Liver (tissue), 9 donors: Measurements from ENCODE around the gene UNC13B. TPM values are rescaled to one million over a fixed set of nuclear protein-coding genes. Genes with fewer than 3 reads are reported as not detected.

Experiments
- DNase-seq: peaks from one replicate; pipeline ENCODE4 v3.0.0-alpha.2; 2017; ENCODE audit warnings: low spot score
- H3K27ac ChIP-seq, 2 donors: one replicate each; pipeline ENCODE4 v1.7.0; 2013; ENCODE audit warnings: inconsistent platforms in 2 of 2, low read length in 2 of 2, control low read depth in 1 of 2, low read depth in 1 of 2, mild to moderate bottlenecking in 1 of 2
- H3K27me3 ChIP-seq, 4 donors: one replicate each; pipeline versions ENCODE4 v1.6.1 to v1.7.0; 2013; ENCODE audit warnings: low read length in 3 of 4, inconsistent platforms in 1 of 4, mild to moderate bottlenecking in 1 of 4, moderate library complexity in 1 of 4; ENCODE audit not compliant: control insufficient read depth in 4 of 4, insufficient read depth in 4 of 4
- H3K36me3 ChIP-seq, 4 donors: one replicate each; pipeline versions ENCODE4 v1.6.1 to v1.7.0; 2013; ENCODE audit warnings: low read length in 3 of 4, mild to moderate bottlenecking in 3 of 4, low read depth in 1 of 4, moderate library complexity in 1 of 4; ENCODE audit not compliant: control insufficient read depth in 4 of 4, insufficient read depth in 3 of 4
- H3K4me1 ChIP-seq, 4 donors: one replicate each; pipeline versions ENCODE4 v1.6.1 to v1.7.0; 2013; ENCODE audit warnings: low read length in 3 of 4, mild to moderate bottlenecking in 3 of 4, moderate library complexity in 1 of 4; ENCODE audit not compliant: control insufficient read depth in 4 of 4, insufficient read depth in 4 of 4
- H3K4me3 ChIP-seq, 3 donors: one replicate each; pipeline versions ENCODE4 v1.6.1 to v1.7.0; 2013; ENCODE audit warnings: low read length in 3 of 3, control low read depth in 1 of 3, low read depth in 1 of 3, mild to moderate bottlenecking in 1 of 3
- H3K9ac ChIP-seq, 2 donors: one replicate each; pipeline ENCODE4 v1.7.0; 2013; ENCODE audit warnings: low read length in 2 of 2, mild to moderate bottlenecking in 2 of 2, moderate library complexity in 2 of 2, control low read depth in 1 of 2, low read depth in 1 of 2
- H3K9me3 ChIP-seq, 4 donors: one replicate each; pipeline versions ENCODE4 v1.6.1 to v1.7.0; 2013; ENCODE audit warnings: low read length in 3 of 4; ENCODE audit not compliant: control insufficient read depth in 4 of 4
- ATF3 ChIP-seq: IDR thresholded peaks from 2 replicates; pipeline ENCODE4 v1.6.1; 2016; ENCODE audit warnings: antibody characterized with exemption
- EGR1 ChIP-seq, 2 donors: IDR thresholded peaks; 2 replicates each; pipeline ENCODE4 v1.6.1; 2016 to 2018; ENCODE audit warnings: antibody characterized with exemption in 2 of 2, low read depth in 2 of 2
- FOXA1 ChIP-seq: IDR thresholded peaks from 2 replicates; pipeline ENCODE4 v1.6.1; 2016; ENCODE audit warnings: antibody characterized with exemption
- FOXA2 ChIP-seq: IDR thresholded peaks from 2 replicates; pipeline ENCODE4 v1.6.1; 2016; ENCODE audit warnings: antibody characterized with exemption
- GABPA ChIP-seq, 2 donors: IDR thresholded peaks in 1 of 2; conservative IDR thresholded peaks in 1 of 2; 2 replicates each; pipeline ENCODE4 v1.6.1; 2016; ENCODE audit warnings: antibody characterized with exemption in 2 of 2, mild to moderate bottlenecking in 1 of 2, moderate library complexity in 1 of 2
- HNF4A ChIP-seq, 2 donors: conservative IDR thresholded peaks; 2 replicates each; pipeline ENCODE4 v1.6.1; 2016; ENCODE audit warnings: antibody characterized with exemption in 2 of 2, mild to moderate bottlenecking in 2 of 2
- HNF4G ChIP-seq: IDR thresholded peaks from 2 replicates; pipeline ENCODE4 v1.6.1; 2016; ENCODE audit warnings: antibody characterized with exemption
- NR2F2 ChIP-seq: IDR thresholded peaks from 2 replicates; pipeline ENCODE4 v1.6.1; 2016; ENCODE audit warnings: antibody characterized with exemption
- RAD21 ChIP-seq, 2 donors: IDR thresholded peaks; 2 replicates each; pipeline ENCODE4 v1.6.1; 2016; ENCODE audit warnings: antibody characterized with exemption in 2 of 2, mild to moderate bottlenecking in 2 of 2
- RXRA ChIP-seq, 2 donors: IDR thresholded peaks; 2 replicates each; pipeline ENCODE4 v1.6.1; 2017 to 2018; ENCODE audit warnings: antibody characterized with exemption in 2 of 2, mild to moderate bottlenecking in 1 of 2
- TAF1 ChIP-seq: conservative IDR thresholded peaks from 2 replicates; pipeline ENCODE4 v1.6.1; 2016; ENCODE audit warnings: antibody characterized with exemption, mild to moderate bottlenecking
- YY1 ChIP-seq: IDR thresholded peaks from 2 replicates; pipeline ENCODE4 v1.6.1; 2016; ENCODE audit warnings: antibody characterized with exemption, mild to moderate bottlenecking
- ZBTB33 ChIP-seq: IDR thresholded peaks from 2 replicates; pipeline ENCODE4 v1.6.1; 2016; ENCODE audit warnings: antibody characterized with exemption
- WGBS: extraction: QIAGEN DNeasy Blood & Tissue Kit; methylation state at CpG from one replicate; pipeline ENCODE4 v1.1.7; 2013; 5-methylcytosine and 5-hydroxymethylcytosine counted together
- polyA plus RNA-seq, 2 donors: library from polyadenylated mRNA; stranded (reverse) in 1 of 2; unstranded in 1 of 2; fragments of 200-250 nt in 1 of 2; fragments of >200 nt in 1 of 2; fragmentation: Nextera tagmentation in 1 of 2; extraction: Ambion mirVana in 1 of 2; gene quantifications; one replicate each; pipeline versions ENCODE4 v1.2.1 to v1.2.3, GENCODE V29; 2013 to 2015
- total RNA-seq, 2 donors: library from RNA; depleted of rRNA; stranded (reverse); fragments of >200 nt; gene quantifications; one replicate each; pipeline ENCODE4 v1.2.3, GENCODE V29; 2014
- TF ChIP-seq, protein P1 (sequence below): fragments of 150-350 bp; IDR thresholded peaks from 2 replicates; pipeline ENCODE4 v1.5.1; 2017; ENCODE audit warnings: improper control_type of control experiment, low read depth, low read length; ENCODE audit not compliant: missing input control
- TF ChIP-seq, protein P2 (sequence below): IDR thresholded peaks from 2 replicates; pipeline ENCODE4 v1.6.1; 2016; ENCODE audit warnings: antibody characterized with exemption, mild to moderate bottlenecking
- donor health status: healthy.
- donor health status: healthy.
- donor health status: healthy.
- donor health status: healthy.
- donor health status: healthy.

The UNC13B gene
- total and polyA plus RNA-seq, 4 donors: 5.5 to 25.7 (median 11.9) TPM

DNA sequence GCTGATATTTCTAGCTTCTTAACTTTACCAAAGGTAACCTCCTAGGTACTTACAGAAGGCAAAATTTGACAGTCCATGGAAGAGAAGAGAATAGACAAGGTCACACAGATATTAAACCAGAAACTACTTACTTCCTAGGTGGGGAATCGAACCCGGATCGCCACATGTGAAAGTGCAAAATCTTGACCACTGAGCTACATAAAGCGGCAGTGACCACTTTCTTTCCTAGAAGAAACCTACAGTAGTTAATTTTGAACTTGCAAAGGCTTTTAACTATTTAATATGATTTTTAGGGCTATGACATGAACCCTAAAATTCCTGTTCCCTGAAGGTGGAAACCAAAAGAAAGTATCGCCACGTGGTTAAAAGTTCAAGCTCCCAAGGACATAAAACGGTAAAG lies 25.8 kb upstream of the UNC13B start:
- Histone ChIP-seq H3K9me3 (peaks cover 0 to under 1% (median 0%) of the 10 kb centered on the region in 4 donors), H3K27ac (no peak overlapping the region), H3K4me1 (peaks cover 0 to 11% (median 5%) of the 10 kb centered on the region in 4 donors), H3K4me3 (no peak overlapping the region), H3K36me3 (no peaks in the 10 kb centered on the region), H3K9ac (no peak overlapping the region), H3K27me3 (no peaks in the 10 kb centered on the region)
- TF ChIP-seq RXRA (IDR thresholded peaks at IDR 0.05) (no peak), FOXA1 (no peak), YY1 (no peak), EGR1 (IDR thresholded peaks at IDR 0.05; ENCODE audit: low read depth in 2 of 2) (no peak), RAD21 (IDR thresholded peaks at IDR 0.05) (no peak), HNF4G (no peak), GABPA (IDR thresholded peaks at IDR 0.05 in 1 of 2, conservative IDR thresholded peaks at IDR 0.05 in 1 of 2) (no peak), HNF4A (conservative IDR thresholded peaks at IDR 0.05) (no peak), ATF3 (no peak)
- WGBS: 90% methylated on average over 7 of the region's 7 CpGs
- no peak for DNase-seq

DNA sequence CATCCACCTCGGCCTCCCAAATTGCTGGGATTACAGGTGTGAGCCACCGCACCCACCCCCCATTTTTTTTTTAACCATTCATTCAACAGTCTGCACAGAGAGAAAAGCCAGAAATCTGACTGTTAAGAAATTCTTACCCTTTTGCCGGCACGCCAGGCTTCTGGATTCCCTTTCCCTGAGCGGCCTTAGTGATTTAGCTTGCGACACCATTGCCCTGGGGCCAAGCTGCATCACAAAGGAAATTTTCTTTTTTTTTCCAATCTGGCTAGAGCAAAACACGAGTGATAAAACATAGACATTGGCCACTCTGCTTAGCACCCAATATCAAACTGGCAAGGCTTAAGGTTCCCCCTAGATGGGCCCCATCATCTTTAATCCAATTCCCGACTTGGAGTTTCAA lies 24.9 kb upstream of the UNC13B start:
- Histone ChIP-seq H3K27ac (no peak overlapping the region), H3K27me3 (no peaks in the 10 kb centered on the region), H3K9ac (no peak overlapping the region), H3K9me3 (peaks cover 2 to 4% (median 3%) of the 10 kb centered on the region in 4 donors), H3K4me1 (peaks cover 0 to 11% (median 5%) of the 10 kb centered on the region in 4 donors), H3K4me3 (no peak overlapping the region), H3K36me3 (no peaks in the 10 kb centered on the region)
- TF ChIP-seq FOXA1: no peak
- TF ChIP-seq HNF4A (conservative IDR thresholded peaks at IDR 0.05): no peak
- TF ChIP-seq EGR1 (IDR thresholded peaks at IDR 0.05; ENCODE audit: low read depth in 2 of 2): no peak
- TF ChIP-seq, protein P1, sequence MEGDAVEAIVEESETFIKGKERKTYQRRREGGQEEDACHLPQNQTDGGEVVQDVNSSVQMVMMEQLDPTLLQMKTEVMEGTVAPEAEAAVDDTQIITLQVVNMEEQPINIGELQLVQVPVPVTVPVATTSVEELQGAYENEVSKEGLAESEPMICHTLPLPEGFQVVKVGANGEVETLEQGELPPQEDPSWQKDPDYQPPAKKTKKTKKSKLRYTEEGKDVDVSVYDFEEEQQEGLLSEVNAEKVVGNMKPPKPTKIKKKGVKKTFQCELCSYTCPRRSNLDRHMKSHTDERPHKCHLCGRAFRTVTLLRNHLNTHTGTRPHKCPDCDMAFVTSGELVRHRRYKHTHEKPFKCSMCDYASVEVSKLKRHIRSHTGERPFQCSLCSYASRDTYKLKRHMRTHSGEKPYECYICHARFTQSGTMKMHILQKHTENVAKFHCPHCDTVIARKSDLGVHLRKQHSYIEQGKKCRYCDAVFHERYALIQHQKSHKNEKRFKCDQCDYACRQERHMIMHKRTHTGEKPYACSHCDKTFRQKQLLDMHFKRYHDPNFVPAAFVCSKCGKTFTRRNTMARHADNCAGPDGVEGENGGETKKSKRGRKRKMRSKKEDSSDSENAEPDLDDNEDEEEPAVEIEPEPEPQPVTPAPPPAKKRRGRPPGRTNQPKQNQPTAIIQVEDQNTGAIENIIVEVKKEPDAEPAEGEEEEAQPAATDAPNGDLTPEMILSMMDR: no peak
- TF ChIP-seq ATF3: no peak
- TF ChIP-seq FOXA2: no peak
- no peak for TF ChIP-seq ZBTB33
- no peak for TF ChIP-seq NR2F2
- TF ChIP-seq TAF1: no peak
- TF ChIP-seq, protein P2, sequence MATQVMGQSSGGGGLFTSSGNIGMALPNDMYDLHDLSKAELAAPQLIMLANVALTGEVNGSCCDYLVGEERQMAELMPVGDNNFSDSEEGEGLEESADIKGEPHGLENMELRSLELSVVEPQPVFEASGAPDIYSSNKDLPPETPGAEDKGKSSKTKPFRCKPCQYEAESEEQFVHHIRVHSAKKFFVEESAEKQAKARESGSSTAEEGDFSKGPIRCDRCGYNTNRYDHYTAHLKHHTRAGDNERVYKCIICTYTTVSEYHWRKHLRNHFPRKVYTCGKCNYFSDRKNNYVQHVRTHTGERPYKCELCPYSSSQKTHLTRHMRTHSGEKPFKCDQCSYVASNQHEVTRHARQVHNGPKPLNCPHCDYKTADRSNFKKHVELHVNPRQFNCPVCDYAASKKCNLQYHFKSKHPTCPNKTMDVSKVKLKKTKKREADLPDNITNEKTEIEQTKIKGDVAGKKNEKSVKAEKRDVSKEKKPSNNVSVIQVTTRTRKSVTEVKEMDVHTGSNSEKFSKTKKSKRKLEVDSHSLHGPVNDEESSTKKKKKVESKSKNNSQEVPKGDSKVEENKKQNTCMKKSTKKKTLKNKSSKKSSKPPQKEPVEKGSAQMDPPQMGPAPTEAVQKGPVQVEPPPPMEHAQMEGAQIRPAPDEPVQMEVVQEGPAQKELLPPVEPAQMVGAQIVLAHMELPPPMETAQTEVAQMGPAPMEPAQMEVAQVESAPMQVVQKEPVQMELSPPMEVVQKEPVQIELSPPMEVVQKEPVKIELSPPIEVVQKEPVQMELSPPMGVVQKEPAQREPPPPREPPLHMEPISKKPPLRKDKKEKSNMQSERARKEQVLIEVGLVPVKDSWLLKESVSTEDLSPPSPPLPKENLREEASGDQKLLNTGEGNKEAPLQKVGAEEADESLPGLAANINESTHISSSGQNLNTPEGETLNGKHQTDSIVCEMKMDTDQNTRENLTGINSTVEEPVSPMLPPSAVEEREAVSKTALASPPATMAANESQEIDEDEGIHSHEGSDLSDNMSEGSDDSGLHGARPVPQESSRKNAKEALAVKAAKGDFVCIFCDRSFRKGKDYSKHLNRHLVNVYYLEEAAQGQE: no peak
- TF ChIP-seq YY1: no peak
- TF ChIP-seq RXRA (IDR thresholded peaks at IDR 0.05): no peak
- 85% methylated on average over 8 of the region's 8 CpGs for WGBS
- DNase-seq: no peak
